ENCODE results near the gene RMC1. TPM values are rescaled to one million over a fixed set of nuclear protein-coding genes. Genes with fewer than 3 reads are reported as not detected.

Gene RMC1
- 23.7 and 29.6 TPM in 2 replicates for total RNA-seq

DNA sequence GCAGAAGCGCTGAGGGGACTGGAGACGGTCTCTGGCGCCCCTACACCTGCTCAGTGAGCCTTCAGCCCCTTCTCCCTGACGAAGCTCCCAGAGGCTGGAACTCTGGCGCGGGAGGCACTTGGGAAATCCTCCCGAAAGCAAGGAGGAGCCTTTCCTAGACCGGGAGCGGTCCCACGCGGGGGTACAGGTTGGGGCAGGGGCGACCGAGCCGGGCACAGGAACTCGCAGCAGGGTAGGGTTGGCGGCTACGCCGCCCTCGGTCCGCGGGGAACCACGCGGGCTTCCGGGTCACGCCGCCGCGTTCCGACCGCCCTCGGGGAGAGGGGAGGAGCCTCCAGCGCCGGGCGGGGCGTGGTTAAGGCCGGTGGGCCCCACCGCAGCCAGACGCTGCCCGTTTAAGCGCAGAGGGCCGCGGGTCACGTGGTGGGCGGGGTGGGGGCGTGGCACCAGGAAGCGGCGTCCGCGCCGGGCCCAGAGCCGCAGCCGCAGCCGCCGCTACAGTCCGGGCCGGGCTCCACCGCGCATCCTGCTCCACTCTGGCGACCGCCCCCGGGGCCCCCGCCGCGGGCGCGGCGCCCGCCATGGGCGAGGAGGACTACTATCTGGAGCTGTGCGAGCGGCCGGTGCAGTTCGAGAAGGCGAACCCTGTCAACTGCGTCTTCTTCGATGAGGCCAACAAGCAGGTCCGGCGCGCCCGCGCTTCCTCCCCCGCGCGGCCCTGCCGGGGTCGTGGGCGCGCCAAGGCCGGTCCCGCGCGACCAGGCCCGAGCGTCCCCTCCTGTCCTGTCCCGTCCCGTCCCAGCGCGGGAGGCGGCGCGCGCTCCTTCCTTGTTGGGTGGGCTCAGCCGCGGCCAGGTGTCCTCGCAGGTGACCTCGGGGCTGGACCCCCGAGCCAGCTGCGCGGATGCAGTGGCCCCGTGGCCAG, at the start of gene RMC1:
RMC1 (plus strand) TSS at position 474 of the 925 bp plus-strand sequence; CDS start at position 582, 108 bp downstream.

Other genes with a start within 250 kb of the RMC1 start
- gene RIOK3, start 50.2 kb upstream of the RMC1 start, total RNA-seq: 54.6 and 59.9 TPM in 2 replicates
- gene NPC1, start 83.0 kb downstream of the RMC1 start, total RNA-seq: 25.0 and 41.5 TPM in 2 replicates
- 0.65 TPM in 1 of 2 replicates, not detected in the other for gene ANKRD29, start 159.4 kb downstream of the RMC1 start, total RNA-seq
- 1.9 and 3.3 TPM in 2 replicates for gene LAMA3, start 185.9 kb downstream of the RMC1 start, total RNA-seq

Data from epithelial cell of umbilical artery (primary cell).